ENCODE measurements around the gene RSPH6A. TPM values are rescaled to one million over a fixed set of nuclear protein-coding genes. Genes with fewer than 3 reads are reported as not detected.

Gene RSPH6A
- total RNA-seq, 2 experiments from 2014 or later, result 0.12 to 0.19 TPM

DNA sequence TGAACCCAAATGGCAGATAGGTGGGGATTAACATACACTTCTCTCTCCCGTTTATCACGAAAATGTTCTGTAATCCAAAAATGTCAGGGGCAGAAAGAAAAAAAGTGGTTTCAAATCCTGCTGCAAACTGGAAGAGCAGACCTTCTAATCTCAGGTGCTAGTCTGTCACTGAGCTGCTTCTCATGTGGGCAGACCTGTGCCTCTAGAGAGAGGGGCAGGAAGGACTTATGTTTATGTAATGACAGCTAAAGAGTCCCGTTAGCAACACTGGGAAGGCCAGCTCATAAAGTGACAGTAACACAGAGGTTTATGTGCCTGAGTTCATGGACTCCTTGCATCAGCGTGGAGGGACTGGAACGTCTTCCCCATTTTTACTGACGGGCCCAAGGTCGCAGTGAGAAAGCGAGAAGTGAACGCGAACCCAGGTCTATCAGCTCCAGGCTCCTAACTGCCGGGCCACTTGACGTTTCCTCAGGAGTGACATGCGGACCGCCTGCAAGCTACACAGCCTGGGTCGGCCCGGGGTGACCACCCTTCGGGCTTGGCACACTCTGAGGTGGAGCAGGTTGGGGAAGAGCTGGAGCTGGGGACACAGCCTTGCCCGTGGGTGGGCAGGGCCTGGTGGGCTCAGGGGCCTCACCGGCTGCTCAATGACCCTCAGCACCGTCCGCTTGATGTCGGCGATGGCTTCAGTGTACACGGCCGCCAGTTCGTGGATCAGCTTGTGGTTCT lies 9.6 kb upstream of the RSPH6A start:
- ChIA-PET POLR2A (no interaction called here), CTCF (interaction anchor here (0.9 to 1.4 kb wide), 2 partner anchors 12 to 55 kb away, joined by 3 to 5 read pairs; partner anchors contain the start of gene SIX5)
- intact Hi-C loops (cut with micrococcal nuclease), result no loop called here
- no peaks in the 10 kb centered on the region for H3K27me3 Mint-ChIP-seq
- H3K9me3 Mint-ChIP-seq, result no peaks in the 10 kb centered on the region
- peaks cover 28% of the 10 kb centered on the region for H3K36me3 Mint-ChIP-seq
- no peaks in the 10 kb centered on the region for H3K4me1 Mint-ChIP-seq (ENCODE audit: low read depth)
- no peak overlapping the region for H3K4me3 Mint-ChIP-seq
- no peak for DNase-seq
- H3K27ac Mint-ChIP-seq, result no peak overlapping the region

DNA sequence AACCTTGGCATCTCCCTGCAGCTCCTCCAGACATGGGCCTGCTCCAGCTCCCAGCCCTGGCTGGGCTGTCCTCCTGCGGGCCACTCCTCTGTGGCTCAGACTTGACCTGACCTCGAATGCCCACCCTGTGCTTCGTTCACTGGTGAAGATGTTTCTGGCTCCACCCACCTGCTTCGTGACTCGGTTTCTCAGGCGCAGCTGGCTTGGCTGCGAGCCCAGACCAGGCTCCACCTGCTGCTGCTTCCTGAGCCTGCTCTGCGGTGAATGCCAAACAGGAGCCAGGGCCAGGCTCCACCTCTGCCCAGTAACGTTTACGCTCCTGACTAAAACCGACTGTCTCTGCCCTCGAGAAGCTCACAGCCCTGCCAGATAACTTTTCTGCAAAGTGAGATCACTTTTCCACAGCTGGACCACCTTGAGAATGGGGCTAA lies 8.9 kb upstream of the RSPH6A start:
- no peak overlapping the region for H3K27ac Mint-ChIP-seq
- H3K4me3 Mint-ChIP-seq, result no peak overlapping the region
- no peaks in the 10 kb centered on the region for H3K9me3 Mint-ChIP-seq
- H3K36me3 Mint-ChIP-seq, result peaks cover 23% of the 10 kb centered on the region
- no peak for DNase-seq
- H3K4me1 Mint-ChIP-seq (ENCODE audit: low read depth), result no peaks in the 10 kb centered on the region
- intact Hi-C loops (cut with micrococcal nuclease), result no loop called here
- ChIA-PET POLR2A (no interaction called here), CTCF (interaction anchor here (0.9 to 1.4 kb wide), 2 partner anchors 11 to 55 kb away, joined by 3 to 5 read pairs; partner anchors contain the start of gene SIX5)
- H3K27me3 Mint-ChIP-seq, result no peaks in the 10 kb centered on the region

DNA sequence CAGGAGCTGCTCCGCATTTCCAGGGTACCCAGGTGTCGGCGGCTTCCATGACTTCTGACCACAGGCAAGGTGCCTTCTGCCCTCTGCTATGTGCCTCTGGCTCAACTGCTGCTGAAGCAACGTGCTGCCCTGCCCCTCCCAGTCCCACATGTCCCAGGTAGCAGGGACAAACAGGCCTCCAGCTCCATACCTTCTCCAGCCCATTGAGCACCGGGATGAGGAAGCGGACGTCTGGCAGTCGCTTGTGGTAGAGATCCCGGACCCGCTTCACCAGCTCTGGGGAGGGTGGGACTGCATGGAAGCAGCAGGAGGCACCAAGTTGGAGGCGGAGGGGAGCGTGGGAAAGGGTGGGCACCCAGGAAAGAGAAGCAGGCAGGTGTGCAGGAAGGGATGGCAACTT lies 8.1 kb upstream of the RSPH6A start:
- ChIA-PET POLR2A (interaction anchor here (0.6 kb wide), 1 partner anchor 62 kb away, joined by 3 read pairs; no protein-coding TSS in a partner anchor), CTCF (interaction anchor here (1.4 kb wide), 1 partner anchor 11 kb away, joined by 3 read pairs; no protein-coding TSS in a partner anchor)
- Mint-ChIP-seq H3K36me3 (peaks cover 15% of the 10 kb centered on the region), H3K27me3 (no peaks in the 10 kb centered on the region), H3K4me1 (ENCODE audit: low read depth) (no peaks in the 10 kb centered on the region), H3K4me3 (no peak overlapping the region), H3K9me3 (no peaks in the 10 kb centered on the region), H3K27ac (no peak overlapping the region)
- intact Hi-C loops (cut with micrococcal nuclease), result no loop called here
- no peak for DNase-seq

DNA sequence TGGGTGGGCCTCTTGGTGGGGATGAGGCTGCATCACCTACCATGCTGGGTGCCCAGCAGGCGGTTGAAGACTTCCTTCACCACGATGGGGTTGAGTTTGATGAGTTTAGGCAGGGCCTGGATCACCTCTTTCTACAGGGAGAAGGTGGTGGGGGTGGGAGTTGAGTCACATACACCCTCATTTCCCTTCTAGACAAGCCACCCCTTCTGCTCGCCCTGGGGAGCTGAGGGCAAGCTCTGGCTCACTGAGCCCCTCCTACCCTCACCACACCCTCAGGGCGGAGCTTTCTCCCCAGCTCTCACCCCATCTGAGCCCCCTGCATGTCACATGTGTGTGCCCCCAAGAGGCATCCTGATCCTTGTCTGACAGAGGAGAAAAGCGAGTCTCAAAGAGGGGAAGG lies 7.6 kb upstream of the RSPH6A start:
- intact Hi-C loops (cut with micrococcal nuclease), result no loop called here
- H3K9me3 Mint-ChIP-seq, result no peaks in the 10 kb centered on the region
- ChIA-PET POLR2A (interaction anchor here (0.6 kb wide), 1 partner anchor 10 kb away, joined by 3 read pairs; no protein-coding TSS in a partner anchor), CTCF (interaction anchor here (0.8 kb wide), 1 partner anchor 54 kb away, joined by 3 read pairs; the partner anchor contains the start of gene SIX5)
- no peak for DNase-seq
- no peak overlapping the region for H3K4me3 Mint-ChIP-seq
- H3K27ac Mint-ChIP-seq, result no peak overlapping the region
- H3K36me3 Mint-ChIP-seq, result peaks cover 12% of the 10 kb centered on the region
- no peaks in the 10 kb centered on the region for H3K27me3 Mint-ChIP-seq
- H3K4me1 Mint-ChIP-seq (ENCODE audit: low read depth), result no peaks in the 10 kb centered on the region

DNA sequence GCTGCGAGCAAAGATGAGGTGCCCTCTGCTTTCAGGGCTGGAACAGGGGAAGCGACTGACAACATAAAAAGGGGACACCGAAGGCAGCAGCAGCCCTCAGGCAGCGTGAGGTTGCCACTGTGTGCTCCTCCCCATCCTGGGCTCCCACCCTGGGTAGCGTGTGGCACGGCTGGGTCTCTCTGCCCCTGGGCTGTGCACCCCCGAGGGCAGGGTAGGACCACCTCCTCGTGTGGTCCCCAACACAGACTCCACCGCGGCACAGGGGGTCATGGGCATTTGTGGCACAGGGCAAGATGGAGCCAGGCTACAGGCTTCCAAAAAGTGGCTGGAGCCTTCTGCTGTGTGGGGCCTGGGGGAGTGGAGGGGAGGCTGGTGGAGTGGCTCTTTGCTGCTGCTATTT lies 6.5 kb upstream of the RSPH6A start:
- Mint-ChIP-seq H3K4me1 (ENCODE audit: low read depth) (no peaks in the 10 kb centered on the region), H3K9me3 (no peaks in the 10 kb centered on the region), H3K4me3 (no peak overlapping the region), H3K36me3 (peaks cover 9% of the 10 kb centered on the region), H3K27me3 (no peaks in the 10 kb centered on the region), H3K27ac (no peak overlapping the region)
- intact Hi-C loops (cut with micrococcal nuclease), result no loop called here
- CTCF ChIA-PET, result interaction anchor here (0.7 kb wide), 1 partner anchor 9 kb away, joined by 3 read pairs; no protein-coding TSS in a partner anchor
- POLR2A ChIA-PET, result no interaction called here
- no peak for DNase-seq

GRCh38 chr19:45821103-45821521 lies 6.0 kb upstream of the RSPH6A start:
- POLR2A ChIA-PET, result no interaction called here

DNA sequence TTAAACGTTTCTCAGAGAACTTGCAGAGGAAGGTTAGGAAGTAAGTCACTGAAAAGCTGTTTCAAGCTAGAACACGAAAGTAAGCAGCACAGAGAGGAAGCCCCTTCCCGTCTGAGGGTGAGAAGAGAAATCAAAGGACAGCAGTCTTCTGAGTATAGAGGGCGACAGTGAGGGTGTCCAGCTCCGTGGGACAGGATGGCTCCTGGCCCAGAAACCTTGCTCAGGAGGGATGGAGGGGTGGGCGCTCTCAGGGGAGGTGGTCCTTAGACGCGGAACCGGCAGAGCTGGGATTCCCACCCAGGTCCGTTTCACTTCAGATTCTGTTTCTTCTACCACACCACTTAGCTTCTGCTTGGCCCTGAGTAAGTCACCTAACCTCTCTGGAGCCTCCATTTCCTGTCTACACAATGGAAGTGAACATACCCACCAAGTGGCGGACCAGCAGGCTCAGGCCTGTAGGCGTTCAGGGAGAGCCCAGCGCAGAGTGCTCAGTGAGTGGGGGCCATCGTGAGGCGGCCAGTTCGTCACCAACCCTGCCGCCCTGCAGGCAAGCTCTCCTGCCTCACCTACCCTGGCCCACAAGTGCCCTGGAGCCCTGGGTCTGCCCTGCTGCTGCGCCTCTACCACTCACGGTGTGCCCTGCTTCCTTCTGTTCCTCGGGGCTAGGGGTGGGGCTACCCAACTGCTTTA lies 5.5 kb upstream of the RSPH6A start:
- DNase-seq, result no peak
- Mint-ChIP-seq H3K27ac (no peak overlapping the region), H3K4me1 (ENCODE audit: low read depth) (no peaks in the 10 kb centered on the region), H3K4me3 (no peak overlapping the region), H3K9me3 (no peaks in the 10 kb centered on the region), H3K36me3 (peaks cover 8% of the 10 kb centered on the region), H3K27me3 (no peaks in the 10 kb centered on the region)
- intact Hi-C loops (cut with micrococcal nuclease), result no loop called here
- ChIA-PET POLR2A (no interaction called here), CTCF (no interaction called here)

More at GRCh38 chr19:45821103-45821521, 6.0 kb upstream of the RSPH6A start:
- H3K4me1 Mint-ChIP-seq (ENCODE audit: low read depth), result no peaks in the 10 kb centered on the region
- no peak for DNase-seq
- H3K27ac Mint-ChIP-seq, result no peak overlapping the region
- no peaks in the 10 kb centered on the region for H3K9me3 Mint-ChIP-seq
- intact Hi-C loops (cut with micrococcal nuclease), result no loop called here
- H3K4me3 Mint-ChIP-seq, result no peak overlapping the region
- no peaks in the 10 kb centered on the region for H3K27me3 Mint-ChIP-seq
- CTCF ChIA-PET, result interaction anchor here (0.7 kb wide), 1 partner anchor 9 kb away, joined by 3 read pairs; no protein-coding TSS in a partner anchor
- H3K36me3 Mint-ChIP-seq, result peaks cover 8% of the 10 kb centered on the region

DNA sequence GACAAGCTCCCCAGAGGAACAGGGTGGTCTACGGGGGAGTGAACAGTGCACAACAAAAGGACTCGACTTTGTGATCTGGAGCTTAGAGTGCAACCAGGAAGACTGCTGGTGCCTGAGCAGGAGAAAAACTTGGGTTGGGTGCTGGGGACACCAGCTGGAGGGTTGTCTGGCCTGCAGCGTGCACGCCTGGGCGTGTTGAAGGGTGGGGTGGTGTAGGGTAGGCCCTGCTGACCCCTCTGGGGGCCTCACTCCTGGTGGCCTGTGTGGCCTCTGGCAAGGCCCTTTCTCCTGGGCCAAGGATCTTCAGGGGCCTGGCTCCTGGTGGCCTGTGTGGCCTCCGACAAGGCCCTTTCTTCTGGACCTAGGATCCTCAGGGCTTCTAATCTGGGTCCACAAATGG lies 4.7 kb upstream of the RSPH6A start:
- ChIA-PET CTCF (interaction anchor here (0.8 to 1.0 kb wide), 2 partner anchors 20 to 27 kb away, joined by 3 read pairs; no protein-coding TSS in a partner anchor), POLR2A (no interaction called here)
- no peak overlapping the region for H3K4me3 Mint-ChIP-seq
- H3K9me3 Mint-ChIP-seq, result no peaks in the 10 kb centered on the region
- H3K4me1 Mint-ChIP-seq (ENCODE audit: low read depth), result no peaks in the 10 kb centered on the region
- peaks cover 8% of the 10 kb centered on the region for H3K36me3 Mint-ChIP-seq
- intact Hi-C loops (cut with micrococcal nuclease), result loop anchor here (5.0 kb wide), 1 partner anchor 43 kb away; the partner anchor contains the start of genes FOXA3 and SYMPK
- no peak overlapping the region for H3K27ac Mint-ChIP-seq
- DNase-seq, result no peak
- H3K27me3 Mint-ChIP-seq, result no peaks in the 10 kb centered on the region

- DNase-seq, result no peak
- Mint-ChIP-seq H3K4me1 (ENCODE audit: low read depth) (no peaks in the 10 kb centered on the region), H3K4me3 (no peak overlapping the region), H3K9me3 (no peaks in the 10 kb centered on the region), H3K27ac (no peak overlapping the region), H3K27me3 (no peaks in the 10 kb centered on the region), H3K36me3 (peaks cover 5% of the 10 kb centered on the region)
- intact Hi-C loops (cut with micrococcal nuclease), result loop anchor here (1.0 to 5.0 kb wide), 2 partner anchors 44 to 65 kb away; partner anchors contain the start of genes FOXA3 and SYMPK
- ChIA-PET POLR2A (interaction anchor here (1.1 kb wide), 1 partner anchor 10 kb away, joined by 3 read pairs; no protein-coding TSS in a partner anchor), CTCF (interaction anchor here (0.6 to 3.7 kb wide), 17 partner anchors 10 to 193 kb away, joined by 3 to 42 read pairs (median 4); partner anchors contain the start of genes DMPK, FOXA3, IRF2BP1 and MYPOP)
Observed at GRCh38 chr19:45817725-45818301, 2.7 kb upstream of the RSPH6A start.

GRCh38 chr19:45817010-45817724 lies 2.1 kb upstream of the RSPH6A start:
- no peaks in the 10 kb centered on the region for H3K27me3 Mint-ChIP-seq
- CTCF ChIA-PET, result interaction anchor here (0.5 to 3.7 kb wide), 48 partner anchors 9 to 377 kb away, joined by 3 to 42 read pairs (median 4); partner anchors contain the start of genes CCDC61, DMPK, DMWD and FOXA3
- H3K4me1 Mint-ChIP-seq (ENCODE audit: low read depth), result no peaks in the 10 kb centered on the region
- H3K27ac Mint-ChIP-seq, result peak overlapping the region; percentile 13
- POLR2A ChIA-PET, result interaction anchor here (0.6 to 0.8 kb wide), 2 partner anchors 11 to 187 kb away, joined by 3 to 5 read pairs; no protein-coding TSS in a partner anchor
- DNase-seq, result peak; percentile 97
- peaks cover 5% of the 10 kb centered on the region for H3K36me3 Mint-ChIP-seq
- intact Hi-C loops (cut with micrococcal nuclease), result loop anchor here (1.0 to 5.0 kb wide), 2 partner anchors 45 to 66 kb away; partner anchors contain the start of genes FOXA3 and SYMPK
- no peaks in the 10 kb centered on the region for H3K9me3 Mint-ChIP-seq
- peak overlapping the region; percentile 12 for H3K4me3 Mint-ChIP-seq
